IPS-15b (cell line): ENCODE results near the gene WDR5.
A peak's percentile ranks its signal among the peaks of the same experiment; 100 is the strongest.
"Not testable (repeated sequence)": the region's sequence is repeated elsewhere in the genome, so short reads cannot be mapped to it uniquely, and the experiment has no call there.

Experiments
- H3K27me3 ChIP-seq: one replicate; pipeline ENCODE4 v1.6.1; 2013; ENCODE audit warnings: low read length; ENCODE audit not compliant: control insufficient read depth, insufficient read depth
- H3K36me3 ChIP-seq: one replicate; pipeline ENCODE4 v1.6.1; 2013; ENCODE audit warnings: low read length; ENCODE audit not compliant: control insufficient read depth, insufficient read depth
- H3K4me1 ChIP-seq: one replicate; pipeline ENCODE4 v1.6.1; 2013; ENCODE audit warnings: mild to moderate bottlenecking, low read length; ENCODE audit not compliant: control insufficient read depth, insufficient read depth
- H3K4me3 ChIP-seq: one replicate; pipeline ENCODE4 v1.5.1; 2013; ENCODE audit warnings: low read depth, low read length
- H3K9ac ChIP-seq: one replicate; pipeline ENCODE4 v1.6.1; 2013; ENCODE audit warnings: low read depth, mild to moderate bottlenecking, low read length
- H3K9me3 ChIP-seq: one replicate; pipeline ENCODE4 v1.6.1; 2013; ENCODE audit warnings: mild to moderate bottlenecking, low read length; ENCODE audit not compliant: control insufficient read depth, insufficient read depth

Gene WDR5

DNA sequence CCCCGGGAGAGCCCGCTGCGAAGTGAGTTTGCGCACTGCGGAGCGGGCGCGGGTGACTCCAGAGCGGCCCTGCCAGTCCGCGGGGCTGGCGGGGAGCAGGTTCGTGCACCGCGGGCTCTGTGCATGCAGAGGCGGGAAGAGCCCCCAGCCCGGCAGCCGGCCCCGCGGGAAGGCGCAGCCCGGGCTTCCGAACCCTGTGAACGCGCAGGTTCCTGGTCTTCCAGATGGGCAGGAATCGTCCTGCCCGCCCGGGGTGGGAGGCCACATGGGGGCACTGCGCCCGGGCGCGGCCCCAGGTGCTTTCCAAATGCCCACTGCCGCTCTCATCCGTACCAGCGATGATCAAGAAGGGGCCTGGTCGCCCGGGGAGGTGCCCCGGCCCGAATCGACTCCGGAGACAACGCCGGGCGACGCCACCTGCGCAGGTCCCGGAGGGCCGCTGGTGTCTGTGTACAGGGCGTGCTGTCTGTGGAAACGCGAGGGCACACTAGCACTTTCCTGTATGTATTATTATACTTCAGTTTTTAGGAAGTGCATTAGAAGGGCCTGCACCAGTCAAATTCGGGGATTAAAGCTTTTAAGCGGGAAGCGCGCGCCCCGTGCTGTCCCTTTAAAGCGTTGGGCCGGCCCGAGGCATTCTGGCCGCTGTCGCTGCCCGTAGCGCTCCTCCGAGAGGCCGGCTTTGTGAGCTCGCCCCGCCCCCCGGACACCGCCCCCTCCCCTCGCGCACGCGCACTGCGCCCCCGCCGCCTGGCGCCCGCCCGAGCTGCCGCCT, at the start of gene WDR5:
Gene WDR5 (plus strand): TSS at position 740 of the 775 bp plus-strand sequence. CDS start 3,796 bp downstream, outside the sequence.
- Histone ChIP-seq H3K4me1 (peaks cover 14% of the 10 kb centered on the region), H3K9me3 (no peaks in the 10 kb centered on the region), H3K9ac (peak within 1 kb of the TSS; percentile 87), H3K36me3 (peaks cover 14% of the 10 kb centered on the region), H3K27me3 (no peaks in the 10 kb centered on the region), H3K4me3 (peak within 1 kb of the TSS; percentile 87)

DNA sequence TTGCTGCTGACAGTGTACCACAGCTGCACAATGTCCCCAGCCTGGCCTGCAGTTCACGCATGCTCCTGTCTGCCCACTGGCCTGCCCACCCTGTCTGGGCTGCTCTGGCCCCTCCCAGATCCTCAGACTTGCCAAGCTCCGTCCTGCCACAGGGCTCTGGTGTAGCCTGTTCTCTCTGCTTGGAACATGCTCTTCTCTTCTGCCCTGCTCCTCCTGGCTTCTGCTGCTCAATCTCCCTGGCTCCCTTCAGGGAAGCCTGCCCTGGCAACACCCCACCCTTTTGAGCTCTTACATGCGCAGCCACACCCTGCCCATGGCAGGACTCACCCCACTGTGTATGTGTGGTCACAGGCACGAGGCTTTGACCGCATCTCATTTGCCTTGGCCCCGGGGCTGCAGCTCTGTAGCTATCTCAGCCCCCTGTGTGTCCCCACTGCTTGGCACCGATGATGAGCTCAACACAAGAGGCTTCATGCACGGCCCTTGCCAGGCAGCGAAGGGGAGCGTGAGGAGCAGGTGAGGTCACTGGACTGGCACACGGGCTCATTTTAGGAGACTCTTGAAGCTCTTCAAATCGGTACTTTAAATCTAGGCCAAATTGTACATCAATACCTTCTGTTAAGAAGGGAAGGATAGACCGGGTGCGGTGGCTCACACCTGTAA, 47.7 kb upstream of the WDR5 start:
- no peaks in the 10 kb centered on the region for H3K4me1 ChIP-seq
- no peak overlapping the region for H3K9ac ChIP-seq
- no peaks in the 10 kb centered on the region for H3K27me3 ChIP-seq
- no peak overlapping the region for H3K4me3 ChIP-seq
- no peaks in the 10 kb centered on the region for H3K36me3 ChIP-seq
- H3K9me3 ChIP-seq, result no peaks in the 10 kb centered on the region

DNA sequence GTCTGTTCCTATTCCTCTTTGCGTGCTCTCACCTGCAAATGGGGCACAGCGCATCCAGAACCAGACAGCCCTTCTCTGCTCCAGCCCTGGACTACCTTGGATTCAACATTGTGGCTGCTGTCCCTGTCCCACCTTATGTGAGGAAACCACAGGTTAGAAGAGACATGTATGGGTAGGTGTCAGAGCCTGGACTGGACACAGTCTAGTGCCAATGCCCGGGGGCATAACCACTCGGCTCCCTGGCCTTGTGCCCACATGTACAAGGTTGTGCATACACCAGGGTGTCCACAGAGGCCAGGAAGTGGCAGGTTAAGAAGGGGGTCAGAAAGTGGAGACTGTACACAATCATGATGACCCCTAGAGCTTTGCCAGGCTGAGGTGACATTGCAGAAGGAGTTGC, 45.9 kb upstream of the WDR5 start:
- Histone ChIP-seq H3K9me3 (no peaks in the 10 kb centered on the region), H3K27me3 (no peaks in the 10 kb centered on the region), H3K4me1 (no peaks in the 10 kb centered on the region), H3K4me3 (no peak overlapping the region), H3K9ac (no peak overlapping the region), H3K36me3 (no peaks in the 10 kb centered on the region)

DNA sequence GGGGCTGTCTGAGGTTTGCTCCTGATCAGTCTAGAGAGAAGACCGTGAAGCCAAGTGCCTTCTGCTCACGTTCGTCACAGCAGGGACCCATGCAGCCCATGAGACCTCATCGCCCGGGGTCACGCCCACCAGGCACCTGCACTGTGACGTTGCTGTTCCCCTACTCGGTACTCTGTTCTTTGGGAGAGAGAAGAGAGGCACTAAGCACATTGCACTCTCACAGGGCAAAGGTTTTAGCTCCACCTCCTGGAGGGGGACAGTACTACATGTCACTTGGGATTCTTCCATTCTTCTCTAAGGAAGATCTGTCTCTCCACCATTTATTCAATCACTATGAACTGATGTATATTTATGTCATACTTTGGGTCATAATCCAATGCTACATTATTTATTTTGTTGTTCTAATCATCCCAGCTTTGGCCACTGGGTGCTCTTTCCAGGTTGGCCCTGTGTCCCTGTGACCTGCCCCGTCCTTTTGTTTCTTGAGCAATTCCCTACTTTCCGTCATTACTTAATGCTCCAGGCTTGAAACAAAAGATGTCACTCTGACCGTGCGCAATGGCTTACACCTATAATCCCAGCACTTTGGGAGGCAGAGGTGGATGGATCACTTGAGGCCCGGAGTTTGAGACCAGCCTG, 36.6 kb upstream of the WDR5 start:
- no peaks in the 10 kb centered on the region for H3K9me3 ChIP-seq
- H3K4me3 ChIP-seq, result no peak overlapping the region
- H3K36me3 ChIP-seq, result no peaks in the 10 kb centered on the region
- H3K4me1 ChIP-seq, result no peaks in the 10 kb centered on the region
- no peaks in the 10 kb centered on the region for H3K27me3 ChIP-seq
- no peak overlapping the region for H3K9ac ChIP-seq

DNA sequence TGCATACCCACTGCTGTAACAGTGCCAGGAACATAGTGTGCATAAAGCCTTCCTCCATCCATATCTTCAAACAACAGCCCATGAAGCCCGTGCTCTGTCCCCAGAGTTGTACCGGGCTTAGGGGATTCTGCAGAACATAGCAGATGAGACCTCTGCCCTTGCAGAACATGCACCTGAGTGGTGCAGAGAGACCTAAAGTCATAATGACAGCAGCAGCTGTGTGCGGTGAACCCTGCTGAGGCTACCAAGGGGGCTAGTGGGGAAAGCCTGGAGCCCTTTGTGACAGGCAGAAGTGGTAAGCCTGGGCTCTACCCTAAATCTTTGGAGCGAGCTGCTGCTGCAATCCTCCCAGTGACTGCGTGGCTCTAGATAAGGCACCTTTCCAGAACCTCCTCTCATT, 35.8 kb upstream of the WDR5 start:
- Histone ChIP-seq H3K27me3 (no peaks in the 10 kb centered on the region), H3K4me3 (no peak overlapping the region), H3K9me3 (no peaks in the 10 kb centered on the region), H3K4me1 (no peaks in the 10 kb centered on the region), H3K36me3 (no peaks in the 10 kb centered on the region), H3K9ac (no peak overlapping the region)

DNA sequence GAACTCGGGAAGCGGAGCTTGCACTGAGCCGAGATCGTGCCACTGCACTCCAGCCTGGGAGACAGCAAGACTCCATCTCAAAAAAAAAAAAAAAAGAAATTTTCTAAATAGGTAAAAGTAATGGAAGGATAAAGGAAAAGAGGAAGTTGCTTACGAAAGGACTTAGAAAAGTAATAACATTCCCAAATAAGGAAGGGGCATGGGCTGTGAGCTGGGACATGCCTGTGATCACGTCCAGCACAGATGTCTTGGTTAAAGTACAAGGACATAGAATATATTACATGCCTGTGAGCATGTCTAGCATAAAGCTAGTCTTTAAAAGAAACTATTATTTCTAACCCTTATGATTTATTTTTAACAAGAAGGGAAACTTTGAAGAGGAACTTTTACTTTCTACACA, 34.7 kb upstream of the WDR5 start:
- not testable (repeated sequence) for H3K9me3 ChIP-seq, H3K9ac ChIP-seq, H3K4me1 ChIP-seq, H3K27me3 ChIP-seq, H3K36me3 ChIP-seq, H3K4me3 ChIP-seq

DNA sequence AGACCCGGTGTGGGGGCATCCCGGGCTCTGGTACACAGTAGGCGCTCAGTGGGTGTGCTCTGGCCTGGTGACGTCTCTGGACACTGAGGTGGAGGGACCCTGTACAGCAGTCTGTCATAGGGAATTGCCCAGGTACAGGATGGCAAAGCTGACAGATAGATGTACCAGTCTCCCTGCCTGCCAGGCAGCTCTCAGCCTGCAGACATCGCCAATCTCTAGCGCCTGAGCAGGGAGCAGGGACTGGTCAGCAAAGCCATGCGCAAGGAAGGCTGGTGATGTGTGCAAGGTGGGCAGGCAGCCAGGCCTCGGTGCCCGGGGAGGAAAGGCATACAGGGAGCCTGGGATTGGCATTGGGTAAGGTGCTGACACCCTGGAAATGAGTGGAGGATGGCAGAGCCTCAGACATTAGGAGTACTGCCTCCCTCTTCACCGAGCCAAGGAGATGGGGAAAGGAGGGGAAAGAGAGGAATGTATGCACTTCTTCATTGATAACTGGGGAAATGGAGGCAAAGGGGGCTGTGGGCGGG, 34.2 kb upstream of the WDR5 start:
- no peaks in the 10 kb centered on the region for H3K27me3 ChIP-seq
- no peaks in the 10 kb centered on the region for H3K4me1 ChIP-seq
- H3K9ac ChIP-seq, result no peak overlapping the region
- no peaks in the 10 kb centered on the region for H3K36me3 ChIP-seq
- H3K4me3 ChIP-seq, result no peak overlapping the region
- H3K9me3 ChIP-seq, result no peaks in the 10 kb centered on the region

DNA sequence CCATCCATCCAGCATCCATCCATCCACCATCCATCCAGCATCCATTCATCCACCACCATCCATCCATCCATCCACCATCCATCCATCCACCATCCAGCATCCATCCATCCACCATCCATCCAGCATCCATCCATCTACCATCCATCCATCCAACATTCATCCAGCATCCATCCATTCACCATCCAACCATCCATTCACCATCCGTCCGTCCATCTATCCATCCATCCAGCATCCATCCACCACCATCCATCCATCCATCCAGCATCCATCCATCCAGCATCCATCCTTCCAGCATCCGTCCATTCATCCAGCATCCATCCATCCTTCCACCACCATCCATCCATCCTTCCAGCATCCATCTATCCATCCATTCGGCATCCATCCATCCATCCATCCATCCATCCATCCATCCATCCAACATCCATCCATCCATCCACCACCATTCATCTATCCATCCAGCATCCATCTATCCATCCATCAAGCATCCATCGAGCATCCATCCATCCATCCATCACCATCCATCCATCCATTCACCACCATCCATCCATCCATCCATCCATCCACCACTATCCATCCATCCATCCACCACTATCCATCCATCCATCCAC, 32.4 kb upstream of the WDR5 start:
- no peak overlapping the region for H3K4me3 ChIP-seq
- H3K4me1 ChIP-seq, result no peaks in the 10 kb centered on the region
- no peaks in the 10 kb centered on the region for H3K27me3 ChIP-seq
- H3K9me3 ChIP-seq, result no peaks in the 10 kb centered on the region
- no peaks in the 10 kb centered on the region for H3K36me3 ChIP-seq
- no peak overlapping the region for H3K9ac ChIP-seq

DNA sequence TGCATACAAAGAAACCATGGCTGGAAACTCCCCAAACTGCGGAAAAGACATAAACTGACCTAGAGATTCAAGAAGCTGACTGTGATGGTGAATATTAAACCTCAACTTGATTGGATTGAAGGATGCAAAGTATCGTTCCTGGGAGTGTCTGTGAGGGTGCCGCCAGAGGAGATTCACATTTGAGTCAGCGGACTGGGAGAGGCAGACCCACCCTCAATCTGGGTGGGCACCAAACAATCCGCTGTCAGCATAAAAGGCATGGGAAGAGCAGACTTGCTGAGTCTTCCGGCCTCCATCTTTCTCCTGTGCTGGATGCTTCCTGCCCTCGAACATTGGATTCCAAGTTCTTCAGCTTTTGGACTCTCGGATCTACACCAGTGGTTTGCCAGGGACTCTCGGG, 24.8 kb upstream of the WDR5 start:
- Histone ChIP-seq H3K9ac (no peak overlapping the region), H3K4me3 (no peak overlapping the region), H3K9me3 (no peaks in the 10 kb centered on the region), H3K27me3 (no peaks in the 10 kb centered on the region), H3K4me1 (no peaks in the 10 kb centered on the region), H3K36me3 (no peaks in the 10 kb centered on the region)

DNA sequence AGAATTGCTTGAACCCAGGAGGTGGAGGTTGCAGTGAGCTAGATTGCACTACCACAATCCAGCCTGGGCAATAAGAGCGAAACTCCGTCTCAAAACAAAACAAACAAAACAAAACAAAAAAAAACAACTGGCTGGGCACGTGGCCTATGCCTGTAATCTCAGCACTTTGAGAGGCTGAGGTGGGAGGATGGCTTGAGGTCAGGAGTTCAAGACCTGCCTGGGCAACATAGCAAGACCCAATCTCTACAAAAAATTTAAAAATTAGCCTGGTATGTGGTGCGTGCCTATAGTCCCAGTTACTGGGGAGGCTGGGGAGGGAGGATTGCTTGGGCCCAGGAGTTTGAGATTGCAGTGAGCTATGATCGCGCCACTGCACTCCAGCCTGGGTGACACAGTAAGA, 23.3 kb upstream of the WDR5 start:
- no peaks in the 10 kb centered on the region for H3K27me3 ChIP-seq
- H3K4me1 ChIP-seq, result no peaks in the 10 kb centered on the region
- H3K36me3 ChIP-seq, result no peaks in the 10 kb centered on the region
- no peak overlapping the region for H3K4me3 ChIP-seq
- no peaks in the 10 kb centered on the region for H3K9me3 ChIP-seq
- no peak overlapping the region for H3K9ac ChIP-seq

DNA sequence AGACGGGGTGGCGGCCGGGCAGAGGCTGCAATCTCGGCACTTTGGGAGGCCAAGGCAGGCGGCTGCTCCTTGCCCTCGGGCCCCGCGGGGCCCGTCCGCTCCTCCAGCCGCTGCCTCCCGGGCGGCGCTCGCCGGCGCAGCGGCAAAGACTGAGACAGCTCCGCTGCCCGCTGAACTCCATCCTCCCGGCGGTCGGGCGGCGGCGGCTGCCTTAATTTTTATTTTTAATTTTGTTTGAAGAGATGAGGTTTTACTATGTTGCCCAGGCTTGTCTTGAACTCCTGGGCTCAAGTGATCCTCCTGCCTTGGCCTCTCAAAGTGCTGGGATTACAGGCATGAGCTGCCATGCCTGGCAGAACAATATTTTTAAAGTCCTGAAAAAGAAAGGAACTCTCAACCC, 16.9 kb upstream of the WDR5 start:
- H3K36me3 ChIP-seq, H3K27me3 ChIP-seq, H3K4me1 ChIP-seq, H3K9ac ChIP-seq, H3K9me3 ChIP-seq, H3K4me3 ChIP-seq: not testable (repeated sequence)
